ENCODE measurements around the gene SOX18. TPM values are rescaled to one million over a fixed set of nuclear protein-coding genes. Genes with fewer than 3 reads are reported as not detected.
A peak's percentile ranks its signal among the peaks of the same experiment; 100 is the strongest.

SOX18 gene
- total and polyA plus RNA-seq, 2 of the 13 experiments (the other 11 are each of a cell fraction or from before 2014, with no cell fraction given) = 1.6 to 1.9 TPM

DNA sequence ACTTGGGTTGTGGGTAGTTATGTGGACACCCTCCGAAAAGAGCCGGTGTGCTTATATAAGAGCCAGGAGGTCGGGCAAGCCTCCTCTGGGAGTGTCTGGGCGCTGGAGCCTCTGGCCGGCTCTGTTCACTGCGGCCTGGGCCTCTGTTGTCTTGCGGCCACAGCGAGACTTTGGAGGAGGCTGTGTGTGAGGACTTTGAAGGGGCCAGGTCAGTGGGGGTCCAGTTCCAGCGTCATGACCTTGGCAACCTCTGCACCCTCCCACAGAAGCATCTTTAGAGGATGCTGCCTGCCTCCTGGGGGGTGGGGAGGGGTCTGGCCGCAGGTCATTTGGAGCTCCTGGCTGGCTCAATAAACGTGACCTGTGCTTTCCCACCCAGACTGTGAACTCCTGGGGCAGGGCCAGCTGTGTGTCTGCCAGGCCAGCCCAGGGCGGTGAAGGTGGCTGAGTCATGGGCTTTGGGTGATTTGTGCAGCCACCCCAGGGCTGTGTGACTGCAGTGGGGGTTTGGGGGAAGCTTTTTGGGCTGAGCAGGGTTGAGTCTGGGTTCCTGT is 14.8 kb upstream of the SOX18 start (continued):
- TF ChIP-seq TBL1XR1 (IDR thresholded peaks at IDR 0.05; ENCODE audit: borderline replicate concordance, low read length, partially characterized antibody) (no peak), GFI1 (CRISPR knock-in tag; IDR thresholded peaks at IDR 0.05; ENCODE audit: borderline replicate concordance) (no peak), RFX3 (CRISPR knock-in tag; IDR thresholded peaks at IDR 0.05) (no peak), SMYD3 (CRISPR knock-in tag; IDR thresholded peaks at IDR 0.05) (no peak), ZMYM3 (CRISPR knock-in tag; IDR thresholded peaks at IDR 0.05) (no peak), THAP11 (CRISPR knock-in tag; IDR thresholded peaks at IDR 0.05) (no peak), IKZF1 (IDR thresholded peaks at IDR 0.05) (no peak), NFRKB (IDR thresholded peaks at IDR 0.05) (no peak), BATF2 (CRISPR knock-in tag; IDR thresholded peaks at IDR 0.05) (no peak), ZNF644 (CRISPR knock-in tag; IDR thresholded peaks at IDR 0.05; ENCODE audit: low read depth) (no peak), MIXL1 (CRISPR knock-in tag; IDR thresholded peaks at IDR 0.05) (no peak), ATF7-NPFF (CRISPR knock-in tag; IDR thresholded peaks at IDR 0.05; ENCODE audit: low read depth) (no peak), ZNF839 (CRISPR knock-in tag; IDR thresholded peaks at IDR 0.05; ENCODE audit: borderline replicate concordance) (no peak), ZNF431 (CRISPR knock-in tag; IDR thresholded peaks at IDR 0.05; ENCODE audit: borderline replicate concordance, low read depth) (no peak), POGZ (CRISPR knock-in tag; IDR thresholded peaks at IDR 0.05) (no peak), AGO1 (IDR thresholded peaks at IDR 0.05; ENCODE audit: low read depth, low read length, poor library complexity, severe bottlenecking) (peak; percentile 77), NR2F1 (CRISPR knock-in tag; IDR thresholded peaks at IDR 0.05) (no peak), ZNF879 (CRISPR knock-in tag; IDR thresholded peaks at IDR 0.05) (no peak; the same call in none of the 2 replicates), ZBTB43 (CRISPR knock-in tag; conservative IDR thresholded peaks at IDR 0.05) (no peak), SIX4 (CRISPR knock-in tag; IDR thresholded peaks at IDR 0.05) (no peak), TFDP2 (CRISPR knock-in tag; IDR thresholded peaks at IDR 0.05) (peak; percentile 10; the same call in 1 of the 2 replicates), ZBTB25 (CRISPR knock-in tag; IDR thresholded peaks at IDR 0.05) (no peak), CENPBD1 (CRISPR knock-in tag; IDR thresholded peaks at IDR 0.05; ENCODE audit: borderline replicate concordance, low read depth) (0 out of 2 replicates have a peak, but pooled peaks have one; percentile 40), ZNF576 (CRISPR knock-in tag; IDR thresholded peaks at IDR 0.05) (no peak), RELA (CRISPR knock-in tag; IDR thresholded peaks at IDR 0.05) (no peak)
- TF ChIP-seq, protein P1, sequence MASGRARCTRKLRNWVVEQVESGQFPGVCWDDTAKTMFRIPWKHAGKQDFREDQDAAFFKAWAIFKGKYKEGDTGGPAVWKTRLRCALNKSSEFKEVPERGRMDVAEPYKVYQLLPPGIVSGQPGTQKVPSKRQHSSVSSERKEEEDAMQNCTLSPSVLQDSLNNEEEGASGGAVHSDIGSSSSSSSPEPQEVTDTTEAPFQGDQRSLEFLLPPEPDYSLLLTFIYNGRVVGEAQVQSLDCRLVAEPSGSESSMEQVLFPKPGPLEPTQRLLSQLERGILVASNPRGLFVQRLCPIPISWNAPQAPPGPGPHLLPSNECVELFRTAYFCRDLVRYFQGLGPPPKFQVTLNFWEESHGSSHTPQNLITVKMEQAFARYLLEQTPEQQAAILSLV (CRISPR knock-in tag; IDR thresholded peaks at IDR 0.05; ENCODE audit: borderline replicate concordance) = no peak

Data from HepG2 (cell line).